ENCODE data around the gene ZFAND5.

Gene ZFAND5

DNA sequence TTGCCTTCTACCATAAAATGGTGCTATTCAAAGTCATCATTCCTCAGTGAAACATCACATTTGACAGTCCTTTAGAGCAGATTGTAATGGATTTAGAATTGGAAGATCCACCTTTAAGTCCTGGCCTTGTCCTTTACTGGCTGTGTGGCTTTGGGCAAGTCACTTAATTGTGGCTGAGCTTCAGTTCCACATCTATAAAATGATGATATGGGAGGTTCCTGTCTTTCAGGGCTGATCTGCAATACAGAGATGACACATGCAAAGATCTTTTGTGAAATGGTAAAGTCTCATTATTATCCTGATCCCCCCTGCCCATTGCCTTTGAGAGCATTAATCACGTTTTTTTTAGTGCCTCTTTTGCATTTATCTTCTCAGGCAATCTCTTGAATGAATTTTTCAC is 58.2 kb downstream of the ZFAND5 start:
- H3K27ac ChIP-seq = no peak overlapping the region
- TF ChIP-seq, protein P1, sequence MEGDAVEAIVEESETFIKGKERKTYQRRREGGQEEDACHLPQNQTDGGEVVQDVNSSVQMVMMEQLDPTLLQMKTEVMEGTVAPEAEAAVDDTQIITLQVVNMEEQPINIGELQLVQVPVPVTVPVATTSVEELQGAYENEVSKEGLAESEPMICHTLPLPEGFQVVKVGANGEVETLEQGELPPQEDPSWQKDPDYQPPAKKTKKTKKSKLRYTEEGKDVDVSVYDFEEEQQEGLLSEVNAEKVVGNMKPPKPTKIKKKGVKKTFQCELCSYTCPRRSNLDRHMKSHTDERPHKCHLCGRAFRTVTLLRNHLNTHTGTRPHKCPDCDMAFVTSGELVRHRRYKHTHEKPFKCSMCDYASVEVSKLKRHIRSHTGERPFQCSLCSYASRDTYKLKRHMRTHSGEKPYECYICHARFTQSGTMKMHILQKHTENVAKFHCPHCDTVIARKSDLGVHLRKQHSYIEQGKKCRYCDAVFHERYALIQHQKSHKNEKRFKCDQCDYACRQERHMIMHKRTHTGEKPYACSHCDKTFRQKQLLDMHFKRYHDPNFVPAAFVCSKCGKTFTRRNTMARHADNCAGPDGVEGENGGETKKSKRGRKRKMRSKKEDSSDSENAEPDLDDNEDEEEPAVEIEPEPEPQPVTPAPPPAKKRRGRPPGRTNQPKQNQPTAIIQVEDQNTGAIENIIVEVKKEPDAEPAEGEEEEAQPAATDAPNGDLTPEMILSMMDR (conservative IDR thresholded peaks at IDR 0.05) = no peak

GRCh38 chr9:72305707-72306106 is 59.3 kb downstream of the ZFAND5 start:
- H3K27ac ChIP-seq = no peak overlapping the region
- TF ChIP-seq, protein P1 (conservative IDR thresholded peaks at IDR 0.05) = no peak

GRCh38 chr9:72305102-72305546 is 59.9 kb downstream of the ZFAND5 start:
- TF ChIP-seq, protein P1 (conservative IDR thresholded peaks at IDR 0.05) = no peak
- no peak overlapping the region for H3K27ac ChIP-seq

DNA sequence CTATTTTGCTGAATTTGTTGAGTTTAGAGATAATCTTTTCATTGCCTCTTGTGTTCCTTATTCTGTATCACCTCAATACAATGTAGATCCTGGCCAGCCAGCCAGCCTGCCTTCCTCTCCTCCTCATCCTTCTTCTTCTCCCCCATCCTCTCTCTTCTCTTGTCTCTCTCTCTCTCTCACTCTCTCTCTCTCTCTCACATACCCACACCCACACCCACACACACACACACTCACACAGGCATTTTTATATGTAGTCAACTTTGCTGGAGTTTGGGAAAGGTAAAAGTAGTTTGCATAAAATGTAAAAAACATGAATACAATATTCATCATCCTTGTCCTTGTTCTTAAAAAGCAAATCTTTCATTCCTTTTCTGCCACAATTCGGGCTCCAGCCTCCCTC is 60.5 kb downstream of the ZFAND5 start:
- TF ChIP-seq, protein P1 (conservative IDR thresholded peaks at IDR 0.05) = no peak
- no peak overlapping the region for H3K27ac ChIP-seq
